ENCODE results near the gene BAIAP2L2.
"Not testable (repeated sequence)": the region's sequence is repeated elsewhere in the genome, so short reads cannot be mapped to it uniquely, and the experiment has no call there.

The BAIAP2L2 gene

GRCh38 chr22:38118747-38119146 lies 8.3 kb upstream of the BAIAP2L2 start:
- not testable (repeated sequence) for H3K36me3 Mint-ChIP-seq (ENCODE audit: low read depth); H3K27me3 Mint-ChIP-seq; H3K4me1 Mint-ChIP-seq; ATAC-seq; H3K4me3 Mint-ChIP-seq; H3K9me3 Mint-ChIP-seq; DNase-seq; H3K27ac Mint-ChIP-seq

- no peaks in the 10 kb centered on the region for H3K9me3 Mint-ChIP-seq
- H3K27me3 Mint-ChIP-seq, result no peaks in the 10 kb centered on the region
- no peak overlapping the region for H3K27ac Mint-ChIP-seq
- no peak for ATAC-seq
- H3K36me3 Mint-ChIP-seq (ENCODE audit: low read depth), result no peaks in the 10 kb centered on the region
- H3K4me3 Mint-ChIP-seq, result no peak overlapping the region
- no peak for DNase-seq
- no peaks in the 10 kb centered on the region for H3K4me1 Mint-ChIP-seq
Measured at GRCh38 chr22:38118182-38118581, 7.7 kb upstream of the BAIAP2L2 start.

GRCh38 chr22:38117556-38117955 lies 7.1 kb upstream of the BAIAP2L2 start:
- not testable (repeated sequence) for H3K27me3 Mint-ChIP-seq; H3K4me1 Mint-ChIP-seq; H3K4me3 Mint-ChIP-seq; H3K27ac Mint-ChIP-seq; H3K36me3 Mint-ChIP-seq (ENCODE audit: low read depth); H3K9me3 Mint-ChIP-seq; DNase-seq; ATAC-seq

GRCh38 chr22:38115423-38116205 lies 5.1 kb upstream of the BAIAP2L2 start:
- Mint-ChIP-seq H3K9me3 (no peaks in the 10 kb centered on the region), H3K4me3 (no peak overlapping the region), H3K27ac (no peak overlapping the region), H3K4me1 (no peaks in the 10 kb centered on the region), H3K27me3 (no peaks in the 10 kb centered on the region), H3K36me3 (ENCODE audit: low read depth) (no peaks in the 10 kb centered on the region)
- no peak for DNase-seq
- ATAC-seq, result no peak

- ATAC-seq (peak; percentile 72), DNase-seq (peak; percentile 89)
- Mint-ChIP-seq H3K4me3 (no peak overlapping the region), H3K27me3 (no peaks in the 10 kb centered on the region), H3K36me3 (ENCODE audit: low read depth) (no peaks in the 10 kb centered on the region), H3K9me3 (no peaks in the 10 kb centered on the region), H3K4me1 (no peaks in the 10 kb centered on the region), H3K27ac (no peak overlapping the region)
Measured at GRCh38 chr22:38114484-38115398, 4.3 kb upstream of the BAIAP2L2 start.

GRCh38 chr22:38112381-38112780 lies 1.9 kb upstream of the BAIAP2L2 start:
- Mint-ChIP-seq H3K9me3 (no peaks in the 10 kb centered on the region), H3K4me3 (no peak overlapping the region), H3K27ac (no peak overlapping the region), H3K27me3 (no peaks in the 10 kb centered on the region), H3K4me1 (no peaks in the 10 kb centered on the region), H3K36me3 (ENCODE audit: low read depth) (no peaks in the 10 kb centered on the region)
- ATAC-seq, result no peak
- DNase-seq, result no peak

- Mint-ChIP-seq H3K4me1 (no peaks in the 10 kb centered on the region), H3K27ac (no peak overlapping the region), H3K36me3 (ENCODE audit: low read depth) (no peaks in the 10 kb centered on the region), H3K4me3 (no peak overlapping the region), H3K27me3 (no peaks in the 10 kb centered on the region), H3K9me3 (no peaks in the 10 kb centered on the region)
- ATAC-seq (no peak), DNase-seq (no peak)
Measured at GRCh38 chr22:38111925-38112355, 1.5 kb upstream of the BAIAP2L2 start.

- no peak overlapping the region for H3K27ac Mint-ChIP-seq
- H3K4me1 Mint-ChIP-seq, result no peaks in the 10 kb centered on the region
- no peak for ATAC-seq
- no peaks in the 10 kb centered on the region for H3K9me3 Mint-ChIP-seq
- DNase-seq, result no peak
- H3K4me3 Mint-ChIP-seq, result no peak overlapping the region
- no peaks in the 10 kb centered on the region for H3K27me3 Mint-ChIP-seq
- no peaks in the 10 kb centered on the region for H3K36me3 Mint-ChIP-seq (ENCODE audit: low read depth)
Measured at GRCh38 chr22:38110863-38111852, 674 bp upstream of the BAIAP2L2 start.

- H3K27ac Mint-ChIP-seq, result no peak overlapping the region
- H3K27me3 Mint-ChIP-seq, result no peaks in the 10 kb centered on the region
- H3K9me3 Mint-ChIP-seq, result no peaks in the 10 kb centered on the region
- H3K4me3 Mint-ChIP-seq, result no peak overlapping the region
- ATAC-seq (no peak), DNase-seq (no peak)
- H3K4me1 Mint-ChIP-seq, result peaks cover 8% of the 10 kb centered on the region
- no peaks in the 10 kb centered on the region for H3K36me3 Mint-ChIP-seq (ENCODE audit: low read depth)
Measured at GRCh38 chr22:38109371-38110001, 998 bp downstream of the BAIAP2L2 start.

- peaks cover 10% of the 10 kb centered on the region for H3K4me1 Mint-ChIP-seq
- H3K4me3 Mint-ChIP-seq, result no peak overlapping the region
- no peaks in the 10 kb centered on the region for H3K36me3 Mint-ChIP-seq (ENCODE audit: low read depth)
- no peak for ATAC-seq
- H3K27me3 Mint-ChIP-seq, result no peaks in the 10 kb centered on the region
- H3K9me3 Mint-ChIP-seq, result no peaks in the 10 kb centered on the region
- no peak overlapping the region for H3K27ac Mint-ChIP-seq
- DNase-seq, result no peak
Measured at GRCh38 chr22:38108561-38109319, 1.7 kb downstream of the BAIAP2L2 start.

- Mint-ChIP-seq H3K9me3 (no peaks in the 10 kb centered on the region), H3K4me1 (peaks cover 10% of the 10 kb centered on the region), H3K27me3 (no peaks in the 10 kb centered on the region), H3K27ac (no peak overlapping the region), H3K36me3 (ENCODE audit: low read depth) (no peaks in the 10 kb centered on the region), H3K4me3 (no peak overlapping the region)
- ATAC-seq, result no peak
- DNase-seq, result no peak
Measured at GRCh38 chr22:38107692-38108515, 2.6 kb downstream of the BAIAP2L2 start.

GRCh38 chr22:38106814-38107578 lies 3.5 kb downstream of the BAIAP2L2 start:
- no peak overlapping the region for H3K27ac Mint-ChIP-seq
- no peak overlapping the region for H3K4me3 Mint-ChIP-seq
- H3K9me3 Mint-ChIP-seq, result no peaks in the 10 kb centered on the region
- peaks cover 10% of the 10 kb centered on the region for H3K4me1 Mint-ChIP-seq
- H3K27me3 Mint-ChIP-seq, result no peaks in the 10 kb centered on the region
- ATAC-seq, result no peak
- DNase-seq, result no peak
- no peaks in the 10 kb centered on the region for H3K36me3 Mint-ChIP-seq (ENCODE audit: low read depth)

Measured in activated naive CD8-positive, alpha-beta T cell treated with anti-CD3 and anti-CD28 coated beads, Interleukin-2, amount 50 U/mL, for 24 hours (primary cell).